HEK293T (cell line): ENCODE measurements around the gene MYCBP2.

Experiments
- ARNT ChIP-seq: fragments of 450-650 bp; IDR thresholded peaks from 2 replicates; pipeline ENCODE4 v1.6.1; 2017; ENCODE audit warnings: mild to moderate bottlenecking
- BHLHE40 ChIP-seq: fragments of 450-650 bp; IDR thresholded peaks from 2 replicates; pipeline ENCODE4 v1.6.1; 2016; ENCODE audit warnings: mild to moderate bottlenecking, moderate library complexity, borderline replicate concordance
- CTBP1 ChIP-seq: fragments of 450-650 bp; IDR thresholded peaks from 2 replicates; pipeline ENCODE4 v1.6.1; 2016; ENCODE audit warnings: borderline replicate concordance
- ELF4 ChIP-seq: fragments of 450-650 bp; IDR thresholded peaks from 2 replicates; pipeline ENCODE4 v1.6.1; 2017; ENCODE audit warnings: antibody characterized with exemption
- FOXA1 ChIP-seq: fragments of 450-650 bp; IDR thresholded peaks from 2 replicates; pipeline ENCODE4 v1.6.1; 2016; ENCODE audit warnings: mild to moderate bottlenecking
- FOXK2 ChIP-seq: fragments of 450-650 bp; IDR thresholded peaks from 2 replicates; pipeline ENCODE4 v1.6.1; 2016; ENCODE audit warnings: mild to moderate bottlenecking
- FOXM1 ChIP-seq: fragments of 450-650 bp; IDR thresholded peaks from 2 replicates; pipeline ENCODE4 v1.6.1; 2017; ENCODE audit warnings: mild to moderate bottlenecking, borderline replicate concordance
- HDGF ChIP-seq: fragments of 450-650 bp; IDR thresholded peaks from 2 replicates; pipeline ENCODE4 v1.6.1; 2017; ENCODE audit warnings: antibody characterized with exemption, borderline replicate concordance
- L3MBTL2 ChIP-seq: fragments of 450-650 bp; conservative IDR thresholded peaks from 2 replicates; pipeline ENCODE4 v1.6.1; 2016; ENCODE audit warnings: mild to moderate bottlenecking
- LEF1 ChIP-seq: fragments of 450-650 bp; IDR thresholded peaks from 2 replicates; pipeline ENCODE4 v1.6.1; 2017; ENCODE audit warnings: mild to moderate bottlenecking, borderline replicate concordance
- PKNOX1 ChIP-seq: fragments of 450-650 bp; IDR thresholded peaks from 2 replicates; pipeline ENCODE4 v1.6.1; 2016
- SP1 ChIP-seq: fragments of 450-650 bp; IDR thresholded peaks from 2 replicates; pipeline ENCODE4 v1.6.1; 2017
- SUZ12 ChIP-seq: fragments of 450-650 bp; IDR thresholded peaks from 2 replicates; pipeline ENCODE4 v1.6.1; 2016; ENCODE audit warnings: mild to moderate bottlenecking

- TF ChIP-seq SP1 (no peak), ELF4 (no peak), FOXK2 (no peak), BHLHE40 (no peak), SUZ12 (no peak), FOXM1 (no peak), ARNT (no peak), PKNOX1 (no peak), FOXA1 (no peak), HDGF (no peak), L3MBTL2 (no peak), CTBP1 (no peak), LEF1 (no peak)
These were observed 12.1 kb upstream of the MYCBP2 start for GRCh38 chr13:77338961-77339401.
